NB4 (cell line): ENCODE data around the gene CFTR.

Source experiments
- POLR2A ChIP-seq: IDR thresholded peaks from 2 replicates; pipeline ENCODE4 v1.6.1; 2011; ENCODE audit warnings: mild to moderate bottlenecking; ENCODE audit not compliant: insufficient read length; ENCODE audit errors: extremely low read depth
- TF ChIP-seq, protein P1 (sequence below): IDR thresholded peaks from one replicate; pipeline ENCODE4 v1.5.1; 2012; ENCODE audit warnings: low read depth, low read length

DNA sequence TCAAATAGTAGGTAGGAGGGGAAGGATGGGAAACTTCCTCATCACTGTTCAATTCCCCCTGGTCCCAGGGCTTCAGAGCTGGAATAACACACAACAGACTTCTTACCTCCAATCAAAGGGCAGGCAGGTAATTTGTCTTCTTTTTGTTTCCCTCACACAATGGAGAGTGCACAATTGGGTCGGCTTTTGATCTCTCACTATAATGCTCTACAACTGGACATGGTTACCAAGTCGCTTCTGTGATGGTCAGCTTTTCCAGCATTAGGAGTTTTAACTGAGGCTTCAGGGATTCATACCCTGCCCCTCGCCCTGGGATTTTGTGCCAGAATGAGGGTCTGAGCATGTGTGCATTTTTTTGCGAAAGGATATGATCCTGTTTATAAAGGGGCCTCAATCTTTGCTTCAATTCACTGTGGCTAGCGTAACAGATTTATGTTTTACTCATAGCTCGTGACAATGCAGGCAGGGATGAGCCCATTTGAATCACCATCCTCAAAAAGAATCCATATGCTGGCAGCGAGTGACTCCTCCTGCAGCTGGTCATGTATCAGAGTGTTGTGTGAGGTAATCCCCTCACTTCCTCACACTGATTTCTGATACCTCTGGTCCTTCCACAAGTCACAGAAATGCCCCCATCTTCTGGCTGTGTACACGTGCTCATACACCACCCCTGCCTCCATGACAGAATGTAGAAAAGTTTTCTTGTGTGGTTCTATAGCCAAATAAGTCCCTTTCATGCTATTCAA is 203.8 kb downstream of the CFTR start:
- TF ChIP-seq, protein P1, sequence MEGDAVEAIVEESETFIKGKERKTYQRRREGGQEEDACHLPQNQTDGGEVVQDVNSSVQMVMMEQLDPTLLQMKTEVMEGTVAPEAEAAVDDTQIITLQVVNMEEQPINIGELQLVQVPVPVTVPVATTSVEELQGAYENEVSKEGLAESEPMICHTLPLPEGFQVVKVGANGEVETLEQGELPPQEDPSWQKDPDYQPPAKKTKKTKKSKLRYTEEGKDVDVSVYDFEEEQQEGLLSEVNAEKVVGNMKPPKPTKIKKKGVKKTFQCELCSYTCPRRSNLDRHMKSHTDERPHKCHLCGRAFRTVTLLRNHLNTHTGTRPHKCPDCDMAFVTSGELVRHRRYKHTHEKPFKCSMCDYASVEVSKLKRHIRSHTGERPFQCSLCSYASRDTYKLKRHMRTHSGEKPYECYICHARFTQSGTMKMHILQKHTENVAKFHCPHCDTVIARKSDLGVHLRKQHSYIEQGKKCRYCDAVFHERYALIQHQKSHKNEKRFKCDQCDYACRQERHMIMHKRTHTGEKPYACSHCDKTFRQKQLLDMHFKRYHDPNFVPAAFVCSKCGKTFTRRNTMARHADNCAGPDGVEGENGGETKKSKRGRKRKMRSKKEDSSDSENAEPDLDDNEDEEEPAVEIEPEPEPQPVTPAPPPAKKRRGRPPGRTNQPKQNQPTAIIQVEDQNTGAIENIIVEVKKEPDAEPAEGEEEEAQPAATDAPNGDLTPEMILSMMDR: no peak
- no peak for TF ChIP-seq POLR2A
